ENCODE results near the gene SPIRE1.

The SPIRE1 gene

GRCh38 chr18:12409469-12409868 is 248.4 kb downstream of the SPIRE1 start:
- DNase-seq: no peak

GRCh38 chr18:12408247-12408869 is 249.5 kb downstream of the SPIRE1 start:
- DNase-seq: no peak

DNA sequence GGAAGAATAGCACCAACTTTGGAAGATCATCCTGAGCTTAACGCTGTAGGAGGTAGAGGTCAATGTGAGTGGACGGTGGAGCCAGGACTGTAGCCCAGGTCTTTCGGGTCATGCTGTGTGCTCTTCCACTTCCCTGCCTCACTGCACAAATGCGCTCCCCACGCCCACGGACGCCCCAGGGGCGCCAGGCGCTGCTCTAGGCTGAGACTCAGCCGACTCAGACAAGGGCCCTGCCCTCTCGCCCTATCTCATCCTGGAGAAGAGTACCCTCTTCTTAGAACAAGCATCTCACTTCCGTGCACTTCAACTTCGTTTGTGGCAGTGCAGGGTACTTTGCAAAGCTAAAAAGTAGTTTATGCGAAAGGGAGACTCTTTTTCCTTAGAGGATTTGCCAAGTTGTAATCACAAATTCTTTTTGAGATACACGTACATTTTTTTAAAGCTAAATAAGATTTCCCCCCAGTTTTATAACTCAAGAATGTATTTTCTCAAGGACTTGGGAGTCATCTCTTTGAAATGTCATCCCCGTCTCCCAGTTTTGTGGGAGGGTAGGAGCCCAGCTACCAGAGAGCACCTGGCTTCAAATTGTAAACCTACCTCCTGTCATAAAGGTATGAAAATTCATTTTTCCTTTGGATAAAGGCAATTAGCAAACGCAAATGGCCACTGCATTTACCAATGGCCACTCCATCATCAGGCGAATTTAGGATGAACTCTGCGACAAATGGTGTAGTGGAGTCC is 251.4 kb downstream of the SPIRE1 start:
- DNase-seq: no peak

DNA sequence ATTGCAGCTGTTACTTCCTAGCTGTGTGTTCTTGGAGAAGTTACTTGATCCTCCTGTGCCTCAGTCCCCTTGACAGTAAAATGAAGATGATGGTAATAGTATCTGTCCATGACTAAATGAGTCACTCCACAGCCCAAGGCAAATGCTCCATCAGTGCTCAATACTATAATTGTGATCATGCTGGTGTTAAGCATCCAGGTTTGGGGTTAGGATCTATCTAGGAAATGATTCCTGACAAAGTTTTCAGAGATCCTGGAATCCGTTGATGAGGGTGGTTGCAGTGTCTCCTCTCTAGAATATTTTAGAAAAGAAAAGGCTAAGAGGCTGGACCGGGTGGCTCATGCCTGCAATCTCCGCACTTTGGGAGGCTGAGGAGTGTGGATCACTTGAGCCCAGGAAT is 252.8 kb downstream of the SPIRE1 start:
- DNase-seq: no peak

DNA sequence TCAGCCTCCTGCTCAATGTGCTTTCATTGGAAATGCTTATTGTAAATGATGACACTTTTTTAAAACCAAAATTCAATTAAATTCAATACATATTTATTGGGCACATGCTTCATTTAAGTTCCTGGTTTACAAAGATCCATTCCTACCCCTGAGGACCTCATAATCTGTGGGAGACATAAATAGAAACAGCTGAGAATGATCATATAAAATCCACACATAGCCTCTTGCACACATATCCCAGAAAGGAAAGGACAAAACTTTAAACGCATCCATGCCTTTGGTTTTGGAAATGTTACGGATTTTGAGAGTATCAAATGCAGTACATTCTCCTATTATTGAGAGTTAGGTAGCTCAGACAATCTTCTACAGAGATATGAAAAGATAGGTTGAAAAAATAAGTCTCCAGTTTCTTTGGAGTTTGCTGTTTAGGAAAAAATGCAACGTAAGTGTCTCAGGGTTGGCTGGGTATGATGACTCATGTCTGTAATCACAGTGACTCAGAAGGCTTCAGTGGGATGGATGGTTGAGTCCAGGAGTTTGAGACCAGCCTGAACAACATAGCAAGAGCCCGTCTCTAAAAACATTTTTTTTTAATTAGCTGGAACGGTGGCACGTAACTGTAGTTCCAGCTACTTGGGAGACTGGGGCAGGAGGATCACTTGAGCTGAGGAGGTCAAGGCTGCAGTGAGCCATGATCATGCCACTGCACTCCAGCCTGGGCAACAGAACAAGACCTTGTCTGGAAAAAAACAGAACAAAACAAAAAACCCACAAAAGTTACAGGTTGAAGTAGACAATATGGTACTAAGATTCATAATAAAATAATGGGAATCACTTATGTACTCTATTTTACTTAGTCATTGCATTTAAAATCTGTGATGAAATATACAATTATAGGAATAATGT is 254.1 kb downstream of the SPIRE1 start:
- DNase-seq: no peak

DNA sequence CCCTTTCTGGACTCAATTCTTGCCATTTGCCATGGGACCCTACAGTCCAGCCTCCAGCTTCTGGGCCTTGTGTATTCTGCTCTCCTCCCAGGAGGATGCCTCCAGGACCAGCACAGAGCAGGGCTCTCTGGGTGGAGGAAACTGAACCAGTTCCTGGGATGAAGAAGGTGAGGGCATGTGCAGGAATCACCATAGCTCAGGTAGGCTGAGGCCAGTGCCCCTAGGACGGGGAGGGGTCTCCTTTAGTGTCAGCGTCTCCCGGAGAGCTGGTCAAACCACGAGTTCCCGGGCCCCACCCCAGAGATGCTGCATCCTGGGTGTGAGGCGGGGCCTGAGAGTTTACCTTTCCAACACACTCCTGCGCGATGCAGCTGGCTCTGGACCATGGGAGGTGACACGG is 256.0 kb downstream of the SPIRE1 start:
- DNase-seq: no peak

- DNase-seq: no peak
Observed at GRCh38 chr18:12399231-12399630, 258.7 kb downstream of the SPIRE1 start.

DNA sequence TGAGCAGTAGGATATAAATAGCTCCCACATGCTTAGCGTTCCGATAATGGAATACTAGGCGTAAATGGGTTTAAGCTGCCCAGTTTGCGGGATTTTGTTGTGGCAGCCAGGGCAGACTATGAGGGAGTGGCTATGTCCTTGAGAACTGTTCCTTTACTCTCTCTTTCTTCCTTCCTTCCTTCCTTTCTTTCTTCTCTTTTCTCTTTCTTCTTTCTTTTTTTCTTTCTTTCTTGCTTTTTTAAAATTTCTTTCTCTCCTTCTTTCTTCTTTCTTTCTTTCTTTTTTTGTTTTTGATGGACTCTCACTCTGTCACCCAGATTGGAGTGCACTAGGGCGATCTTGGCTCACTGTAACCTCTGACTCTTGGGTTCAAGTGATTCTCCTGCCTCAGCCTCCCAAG is 259.3 kb downstream of the SPIRE1 start:
- DNase-seq: no peak

DNA sequence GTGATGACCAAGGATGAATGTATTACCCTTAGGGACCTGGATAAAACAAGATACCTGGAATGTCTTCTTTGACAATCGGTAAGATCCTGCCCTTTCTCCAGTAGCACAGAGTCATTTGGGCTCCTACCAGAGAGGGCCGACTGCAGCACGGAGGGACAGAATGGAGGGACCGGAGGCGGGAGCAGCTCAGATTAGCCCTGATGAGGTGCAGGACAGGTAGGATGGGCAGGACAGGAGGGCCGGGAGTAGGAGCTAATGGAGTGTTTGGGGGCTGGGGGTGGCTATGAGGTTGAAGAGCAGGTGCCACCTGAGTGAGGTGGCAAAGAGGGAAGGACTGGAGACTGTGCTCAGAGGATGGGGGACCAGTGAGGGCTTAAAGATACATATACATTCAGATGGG is 260.1 kb downstream of the SPIRE1 start:
- DNase-seq: no peak

GRCh38 chr18:12397254-12397653 is 260.7 kb downstream of the SPIRE1 start:
- DNase-seq: no peak

All from cerebellar nuclear complex (tissue), 1 donor.